ENCODE data around the gene ZNF814.
"Not testable (repeated sequence)": the region's sequence is repeated elsewhere in the genome, so short reads cannot be mapped to it uniquely, and the experiment has no call there.

ZNF814 gene

DNA sequence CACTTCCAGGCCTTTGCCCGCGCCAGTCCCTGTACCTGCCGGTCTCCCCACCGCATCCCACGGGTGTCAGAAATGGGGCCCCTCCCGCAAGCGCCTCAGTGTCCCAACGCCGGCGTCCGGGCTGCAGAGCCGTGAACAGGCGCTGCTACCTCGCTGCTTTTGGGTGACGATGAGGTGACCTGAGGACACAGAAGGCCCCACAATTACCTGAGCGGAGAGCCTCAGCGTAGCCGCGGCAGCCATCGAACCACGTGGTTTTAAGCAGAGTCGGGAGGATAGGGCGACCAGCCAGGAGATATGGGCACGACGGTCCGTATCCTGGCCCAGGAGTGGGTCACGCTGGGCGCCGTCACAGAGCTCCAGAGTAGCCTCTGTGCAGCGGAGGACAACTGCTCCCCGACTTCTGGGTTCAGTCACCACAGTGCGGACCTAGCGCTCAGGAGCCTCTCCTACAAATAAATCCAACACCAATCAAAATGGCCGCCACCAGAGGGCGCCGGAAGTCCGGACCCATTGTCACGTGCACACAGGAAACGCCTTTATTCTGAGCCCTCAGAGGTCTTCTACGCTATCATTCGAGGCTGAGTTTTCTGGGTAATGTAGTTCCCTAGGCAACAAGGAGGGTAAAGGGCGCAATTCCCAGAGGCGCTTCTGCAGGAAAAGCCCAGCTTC, at the start of gene ZNF814:
TSS of gene ZNF814 (minus strand) at position 478 of the 672 bp plus-strand sequence. CDS start at position 243, 235 bp downstream.
- peak; percentile 84 for DNase-seq

DNA sequence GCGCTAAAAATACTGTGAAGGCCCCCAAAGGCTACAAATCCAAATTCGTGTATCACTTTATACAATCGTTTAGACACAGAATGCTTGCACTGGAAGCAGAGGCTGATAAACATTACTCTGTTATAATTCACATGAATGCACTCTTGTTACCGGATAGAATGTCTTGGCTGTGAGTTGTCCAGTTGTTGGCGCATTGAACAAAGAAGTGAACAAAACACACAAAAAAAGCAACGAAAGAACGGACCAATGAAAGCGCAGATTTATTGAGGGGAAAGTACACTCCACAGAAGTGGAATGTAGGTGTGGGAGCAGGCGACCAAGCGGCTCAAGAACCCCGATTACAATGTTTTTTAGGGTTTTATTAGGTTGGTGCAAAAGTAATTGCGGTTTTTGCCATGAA, 46.9 kb upstream of the ZNF814 start:
- DNase-seq, result no peak

DNA sequence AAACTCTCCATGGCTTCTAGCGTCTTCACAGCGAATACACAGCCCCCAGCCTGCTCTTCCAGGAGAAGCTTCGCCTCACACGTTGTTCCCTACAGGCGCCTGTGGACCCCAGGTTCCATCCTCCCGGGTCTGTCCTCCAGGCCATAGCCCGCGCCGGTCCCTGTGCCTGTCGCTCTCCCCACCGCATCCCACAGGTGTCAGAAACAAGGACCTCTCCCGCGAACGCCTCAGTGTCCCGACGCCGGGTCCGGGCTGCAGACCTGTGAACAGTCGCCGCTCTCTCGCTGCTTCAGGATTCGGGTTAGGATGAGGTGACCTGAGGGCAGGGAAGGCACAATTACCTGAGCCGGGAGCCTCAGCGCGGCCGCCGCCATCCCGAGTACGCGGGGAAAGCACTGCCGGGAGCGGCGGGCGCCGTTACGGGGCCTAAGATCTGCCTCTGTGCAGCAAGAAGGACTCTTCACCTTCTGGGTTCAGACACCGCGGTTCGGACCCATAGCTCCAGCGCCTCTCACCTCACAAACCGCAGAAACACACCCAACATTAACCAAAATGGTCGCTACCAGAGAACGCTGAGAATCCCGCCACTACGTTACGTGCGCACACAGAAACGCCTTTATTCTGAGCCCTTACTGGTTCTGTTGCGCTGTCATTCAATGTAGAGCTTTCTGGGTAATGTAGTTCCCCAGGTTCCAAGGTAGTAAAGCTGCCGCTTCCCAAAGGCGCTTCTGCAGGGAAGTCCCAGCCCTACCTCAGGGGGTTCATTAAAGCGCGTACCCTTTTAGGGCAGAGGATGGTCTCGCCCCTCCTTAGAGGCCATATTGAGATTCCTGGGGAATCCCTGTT, 46.2 kb upstream of the ZNF814 start, which contains the start of gene ZNF418:
TSS of gene ZNF418 (minus strand) at position 583 of the 846 bp plus-strand sequence. CDS start 1,580 bp downstream, outside the sequence.
- peak; percentile 59 for DNase-seq

DNA sequence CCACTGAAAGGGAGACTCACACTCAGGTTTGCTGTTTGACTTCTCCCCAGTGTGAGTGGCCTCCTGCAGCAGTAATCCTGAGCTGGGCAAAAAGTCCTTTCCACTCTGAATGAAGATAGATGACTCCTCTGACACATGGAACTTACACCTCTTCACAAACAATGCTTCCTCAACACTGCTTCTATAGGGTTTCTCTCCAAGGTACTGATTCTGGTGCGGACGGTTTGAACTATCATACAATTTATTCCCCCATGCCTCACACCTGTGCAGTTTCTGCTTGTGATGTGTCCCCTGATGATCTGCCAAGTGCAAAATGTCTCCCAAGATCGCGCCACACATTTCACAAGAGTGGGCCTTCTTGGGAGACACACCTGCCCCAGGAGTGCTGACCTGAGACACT, 38.8 kb upstream of the ZNF814 start:
- no peak for DNase-seq

DNA sequence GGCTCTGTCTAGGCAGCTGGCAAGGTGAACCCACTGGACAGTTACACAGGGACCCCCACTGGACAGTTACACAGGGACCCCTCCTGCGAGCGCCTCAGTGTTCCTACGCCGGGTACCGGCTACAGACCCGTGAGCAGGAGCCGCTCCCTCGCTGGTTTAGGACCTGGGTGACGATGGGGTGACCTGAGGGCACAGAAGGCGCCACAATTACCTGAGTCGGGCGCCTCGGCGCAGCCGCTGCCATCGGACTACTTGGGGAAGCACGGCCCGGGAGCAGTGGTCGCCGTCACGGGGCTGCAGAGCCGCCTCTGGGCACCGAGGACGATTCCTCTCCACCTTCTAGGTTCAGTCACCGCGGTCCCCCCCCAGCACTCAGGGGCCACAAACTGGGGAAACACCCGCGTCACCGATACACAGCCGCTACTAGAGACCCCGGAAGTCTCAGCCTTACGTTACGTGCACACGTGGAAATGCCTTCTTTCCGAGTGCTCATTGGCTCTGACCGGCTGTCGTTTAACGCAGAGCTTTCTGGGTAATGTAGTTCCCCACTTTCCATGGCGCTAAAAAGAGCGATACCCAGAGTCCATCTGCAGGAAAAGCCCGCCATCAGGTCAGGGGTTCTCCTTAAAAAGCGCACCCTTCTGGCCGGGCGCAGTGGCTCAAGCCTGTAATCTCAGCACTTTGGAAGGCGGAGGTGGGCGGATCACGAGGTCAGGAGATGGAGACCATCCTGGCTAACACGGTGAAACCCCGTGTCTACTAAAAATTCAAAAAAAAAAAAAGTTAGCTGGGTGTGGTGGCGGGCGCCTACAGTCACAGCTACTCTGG, 27.5 kb upstream of the ZNF814 start, which contains the start of gene ZNF417:
TSS of gene ZNF417 (minus strand) at position 425 of the 828 bp plus-strand sequence. CDS start at position 244, 181 bp downstream.
- peak; percentile 77 for DNase-seq

DNA sequence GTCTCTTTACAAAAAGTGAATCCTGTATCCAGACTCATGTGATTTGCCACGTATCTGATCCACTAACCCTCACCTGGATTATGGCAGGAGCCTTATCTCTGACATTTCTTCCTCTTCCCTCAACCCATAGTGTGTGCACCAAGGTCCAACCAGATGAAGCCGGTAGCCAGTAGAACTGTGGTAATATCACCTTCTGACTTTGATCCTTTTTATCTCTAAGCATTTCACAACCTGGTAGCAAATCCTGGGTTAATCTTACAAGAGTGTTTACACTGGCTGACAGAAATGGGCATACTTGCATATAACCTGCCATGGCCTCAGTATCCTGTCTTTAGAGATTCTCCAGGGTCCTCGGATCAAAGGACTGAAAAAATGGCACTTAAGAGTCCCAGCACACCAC, 25.7 kb upstream of the ZNF814 start:
- DNase-seq, result no peak

DNA sequence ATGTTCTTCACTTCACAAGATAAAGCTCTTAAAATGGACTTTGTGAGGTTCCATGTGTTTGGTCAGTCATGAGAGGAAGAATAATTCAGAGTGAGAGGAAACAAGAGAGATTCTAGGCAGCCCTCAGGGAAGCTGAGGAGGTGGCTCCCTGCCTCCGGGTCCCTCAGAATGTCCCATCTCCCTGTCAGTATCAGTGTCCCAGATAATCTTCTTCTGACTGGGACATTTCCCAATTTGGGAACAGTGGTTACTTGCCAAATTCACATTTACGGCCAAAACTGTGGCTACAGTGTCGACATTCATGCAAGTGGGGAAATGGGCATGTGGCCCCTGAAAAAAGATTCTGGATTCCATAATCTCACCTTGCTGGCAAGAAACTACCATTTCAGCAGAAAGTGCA, 18.6 kb upstream of the ZNF814 start:
- DNase-seq, result no peak

DNA sequence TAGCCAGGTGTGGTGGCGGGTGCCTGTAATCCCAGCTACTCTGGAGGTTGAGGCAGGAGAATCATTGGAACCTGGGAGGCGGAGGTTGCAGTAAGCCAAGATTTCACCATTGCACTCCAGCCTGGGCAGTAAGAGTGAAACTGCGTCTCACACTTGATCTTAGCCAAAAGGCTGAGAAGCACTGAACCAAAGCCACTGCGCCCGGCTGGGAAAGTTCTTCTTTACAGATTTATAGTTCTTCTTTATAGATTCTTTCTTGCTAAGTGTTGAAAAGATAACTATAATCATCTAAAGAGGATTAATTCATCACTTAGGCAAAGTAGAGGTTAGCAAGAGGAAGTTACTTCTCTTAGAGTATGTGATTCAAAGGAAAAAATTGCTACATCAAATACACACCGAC, 16.4 kb upstream of the ZNF814 start:
- DNase-seq, result no peak

DNA sequence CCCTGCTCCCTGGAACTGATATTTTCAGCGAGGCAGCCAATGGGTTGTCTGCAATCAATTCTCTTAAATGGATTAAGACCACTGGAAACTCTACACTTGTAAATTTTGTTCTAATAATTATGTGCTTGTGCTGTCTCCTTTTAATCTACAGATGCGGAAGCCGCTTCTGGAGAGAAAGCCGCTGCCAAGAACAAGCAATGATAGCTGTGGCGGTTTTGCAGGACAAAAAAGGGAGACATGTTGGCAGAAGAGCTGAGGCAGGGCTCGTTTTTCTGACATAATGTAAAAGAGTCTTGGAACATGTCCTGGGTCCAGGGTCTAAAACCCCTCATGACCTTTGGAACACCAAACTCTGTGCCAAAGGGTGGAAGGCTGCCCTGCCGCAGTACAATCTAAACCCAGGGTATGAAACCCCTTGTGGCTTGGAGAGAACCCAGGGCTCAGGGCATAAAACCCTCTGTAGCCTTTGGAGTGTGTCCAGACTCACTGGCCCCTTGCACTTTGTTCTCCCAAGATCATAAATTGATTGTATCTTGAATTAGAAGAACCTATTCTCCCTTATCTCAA, 14.9 kb upstream of the ZNF814 start:
- no peak for DNase-seq

DNA sequence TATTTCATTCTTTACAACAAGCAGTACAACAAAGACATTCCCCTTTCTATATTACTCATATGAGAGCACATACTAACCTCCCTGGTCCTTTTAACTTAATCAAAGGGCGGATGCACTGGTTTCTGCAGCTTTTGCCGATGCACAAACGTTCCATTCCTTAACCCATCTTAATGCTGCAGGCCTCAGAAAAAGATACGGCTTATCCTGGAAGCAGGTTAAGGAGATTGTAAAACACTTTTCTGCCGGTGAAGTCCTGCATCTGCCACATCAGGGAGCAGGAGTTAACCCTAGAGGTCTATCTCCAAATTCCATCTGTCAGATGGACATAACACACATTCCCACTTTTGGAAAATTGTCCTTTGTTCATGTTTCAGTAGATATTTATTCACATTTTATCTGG, 11.5 kb upstream of the ZNF814 start:
- DNase-seq, result no peak

DNA sequence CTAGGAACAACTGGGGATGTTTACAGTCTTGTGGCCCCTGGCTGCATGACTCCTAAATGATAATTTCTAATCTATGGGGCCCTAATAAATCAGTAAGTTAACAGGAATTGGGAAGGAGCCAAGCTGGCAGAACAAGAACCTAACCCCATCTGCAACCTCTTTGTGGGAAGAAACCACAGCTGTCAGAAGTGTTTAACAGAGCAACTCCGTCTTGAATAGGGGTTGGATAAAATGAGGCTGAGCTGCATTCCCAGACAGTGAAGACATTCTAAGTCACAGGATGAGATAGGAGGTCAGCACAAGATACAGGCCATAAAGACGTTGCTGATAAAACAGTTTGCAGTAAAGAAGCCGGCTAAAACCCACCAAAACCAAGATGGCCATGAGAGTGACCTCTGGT, 1.9 kb upstream of the ZNF814 start:
- not testable (repeated sequence) for DNase-seq

DNA sequence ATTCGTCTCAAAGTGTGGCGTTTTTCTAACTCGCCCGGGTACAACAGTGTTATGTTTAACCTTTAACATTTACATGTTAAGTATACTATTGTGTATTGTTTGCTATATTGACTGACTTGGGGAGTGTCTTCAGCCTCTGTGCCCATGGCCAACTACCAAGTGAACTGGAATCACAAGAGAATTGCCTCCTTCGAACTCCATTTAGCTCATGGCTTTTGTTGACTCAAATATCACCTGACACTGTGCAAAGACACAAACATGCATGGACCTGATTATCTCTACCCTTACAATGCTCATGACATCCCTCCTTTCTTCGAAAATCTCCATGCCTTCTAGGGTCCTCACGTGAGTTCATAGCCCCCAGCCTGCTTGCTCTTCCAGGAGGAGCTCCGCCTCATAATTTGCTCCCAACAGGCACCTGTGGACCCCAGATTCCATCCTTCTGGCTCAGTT, 704 bp downstream of the ZNF814 start:
- DNase-seq, result no peak

DNA sequence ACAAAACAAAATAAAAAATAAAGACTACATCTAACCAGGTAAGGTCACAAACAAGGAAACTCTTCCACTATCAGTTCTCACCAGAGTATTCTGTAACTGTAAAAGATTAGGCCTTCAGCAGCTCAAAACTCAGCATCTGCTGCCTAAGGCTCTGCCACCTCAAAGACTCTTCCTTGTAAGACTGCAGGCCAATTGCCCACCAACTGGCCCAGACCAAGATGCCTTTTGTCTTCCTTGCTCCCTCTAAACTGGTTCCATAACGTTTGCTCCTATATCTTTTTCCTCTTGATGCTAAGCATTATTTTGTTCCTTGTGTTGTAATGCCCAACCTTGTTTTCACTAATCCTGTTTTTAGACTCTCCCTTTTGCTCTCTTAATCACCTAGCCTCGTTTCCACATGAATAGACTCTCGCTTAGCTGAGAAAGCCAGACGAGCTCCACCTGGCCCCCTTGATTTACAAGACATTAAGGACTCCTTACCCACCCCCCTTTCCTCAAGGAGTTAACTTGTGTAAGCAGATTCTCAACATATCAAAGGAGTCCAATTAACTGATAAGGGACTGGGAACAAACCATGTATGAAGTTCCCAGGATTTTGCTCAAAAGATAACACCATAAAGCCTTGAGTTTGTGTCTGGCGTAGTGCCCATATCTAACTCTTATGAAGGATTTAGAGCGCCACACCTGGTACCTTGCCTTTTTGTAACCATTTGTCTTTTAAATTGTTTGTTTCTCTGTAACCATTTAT, 1.5 kb downstream of the ZNF814 start:
- no peak for DNase-seq

DNA sequence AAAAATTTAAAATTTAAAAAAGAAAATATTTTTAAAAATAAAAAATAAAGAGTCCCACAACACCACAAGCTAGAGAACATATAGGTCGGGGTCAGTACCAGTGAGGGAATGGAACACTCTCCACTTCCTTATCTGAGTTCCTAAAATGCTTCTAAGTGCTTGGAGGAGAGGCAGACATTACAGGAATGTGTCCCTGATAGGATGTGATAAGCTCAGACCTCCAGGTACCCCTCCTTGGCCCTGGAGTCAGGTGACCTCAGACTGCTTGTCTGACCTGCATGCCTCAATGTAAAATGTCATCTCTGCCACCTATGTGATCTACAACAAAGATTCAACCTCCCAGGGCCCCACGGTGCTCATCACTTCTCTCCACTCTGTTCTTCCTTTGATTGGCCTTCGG, 2.8 kb downstream of the ZNF814 start:
- DNase-seq, result no peak

DNA sequence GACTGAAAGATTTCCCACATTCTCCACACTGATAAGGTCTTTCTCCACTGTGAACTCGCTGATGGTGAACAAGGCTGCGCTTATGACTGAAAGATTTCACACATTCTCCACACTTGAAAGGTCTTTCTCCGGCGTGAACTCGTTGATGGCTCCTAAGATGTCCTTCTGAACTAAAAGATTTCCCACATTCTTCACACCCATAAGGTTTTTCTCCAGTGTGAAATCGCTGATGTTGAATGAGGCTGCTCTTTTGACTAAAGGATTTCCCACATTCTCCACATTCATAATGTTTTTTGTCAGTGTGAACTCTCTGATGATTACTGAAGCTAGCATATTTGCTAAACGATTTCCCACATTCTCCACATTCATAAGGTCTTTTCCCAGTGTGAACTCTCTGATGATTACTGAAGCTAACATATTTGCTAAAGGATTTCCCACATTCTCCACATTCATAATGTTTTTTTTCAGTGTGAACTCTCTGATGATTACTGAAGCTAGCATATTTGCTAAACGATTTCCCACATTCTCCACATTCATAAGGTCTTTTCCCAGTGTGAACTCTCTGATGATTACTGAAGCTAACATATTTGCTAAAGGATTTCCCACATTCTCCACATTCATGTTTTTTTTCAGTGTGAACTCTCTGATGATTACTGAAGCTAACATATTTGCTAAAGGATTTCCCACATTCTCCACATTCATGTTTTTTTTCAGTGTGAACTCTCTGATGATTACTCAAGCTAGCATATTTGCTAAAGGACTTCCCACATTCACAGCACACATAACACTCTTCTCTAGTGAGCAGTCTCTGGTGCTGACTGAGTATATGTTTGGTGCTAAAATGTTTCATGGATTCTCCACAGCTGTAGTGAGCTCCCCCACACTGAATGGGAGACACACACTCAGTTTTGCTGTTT, 14.7 kb downstream of the ZNF814 start:
- not testable (repeated sequence) for DNase-seq

DNA sequence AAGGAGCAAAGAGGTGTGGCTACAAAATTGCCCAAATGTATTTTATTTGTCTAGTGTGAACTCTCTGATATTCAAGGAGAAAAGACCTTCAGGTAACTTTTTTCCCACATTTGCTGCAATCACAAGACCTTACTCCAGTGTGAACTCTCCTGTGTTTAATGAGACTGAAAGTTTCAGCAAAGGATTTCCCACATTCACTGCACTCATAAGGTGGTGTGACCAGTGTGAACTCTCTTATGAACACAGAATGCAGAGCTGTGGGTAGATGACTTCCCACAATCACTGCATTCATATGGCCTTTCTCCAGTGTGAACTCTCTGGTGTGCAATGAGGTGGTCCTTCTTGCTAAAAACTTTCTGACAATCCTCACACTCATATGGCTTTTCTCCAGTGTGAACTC, 16.4 kb downstream of the ZNF814 start:
- DNase-seq, result no peak

DNA sequence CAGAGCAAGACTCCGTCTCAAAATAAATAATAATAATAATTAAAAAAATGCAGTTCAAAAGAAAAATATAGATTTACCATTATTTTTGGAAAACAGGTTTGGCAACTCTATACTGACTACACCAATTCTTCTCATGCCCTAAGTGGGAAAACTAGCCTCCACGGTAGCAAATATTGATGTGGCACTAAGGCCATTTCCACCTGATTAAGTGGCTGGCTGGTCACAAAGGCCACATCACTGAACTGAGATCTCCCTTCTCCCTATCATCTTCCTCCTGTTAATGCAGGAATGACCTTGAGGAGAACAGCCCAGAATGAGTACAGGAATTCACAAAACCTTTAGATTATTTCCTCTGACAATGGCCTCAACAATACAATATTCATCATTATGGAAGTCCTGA, 18.6 kb downstream of the ZNF814 start:
- DNase-seq, result no peak

DNA sequence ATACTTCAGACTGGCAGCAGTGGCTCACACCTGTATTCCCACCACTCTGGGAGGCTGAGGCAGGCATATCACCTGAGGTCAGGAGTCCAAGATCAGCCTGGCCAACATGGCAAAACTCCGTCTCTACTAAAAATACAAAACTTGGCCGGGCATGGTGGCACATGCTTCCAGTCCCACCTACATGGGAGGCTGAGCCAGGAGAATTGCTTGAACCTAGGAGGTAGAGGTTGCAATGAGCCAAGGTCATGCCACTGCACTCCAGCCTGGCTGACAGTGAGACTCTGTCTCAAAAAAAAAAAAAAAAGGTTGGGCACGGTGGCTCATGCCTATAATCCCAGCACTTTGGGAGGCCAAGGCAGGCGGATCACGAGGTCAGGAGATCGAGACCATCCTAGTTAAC, 19.2 kb downstream of the ZNF814 start:
- DNase-seq, result not testable (repeated sequence)

DNA sequence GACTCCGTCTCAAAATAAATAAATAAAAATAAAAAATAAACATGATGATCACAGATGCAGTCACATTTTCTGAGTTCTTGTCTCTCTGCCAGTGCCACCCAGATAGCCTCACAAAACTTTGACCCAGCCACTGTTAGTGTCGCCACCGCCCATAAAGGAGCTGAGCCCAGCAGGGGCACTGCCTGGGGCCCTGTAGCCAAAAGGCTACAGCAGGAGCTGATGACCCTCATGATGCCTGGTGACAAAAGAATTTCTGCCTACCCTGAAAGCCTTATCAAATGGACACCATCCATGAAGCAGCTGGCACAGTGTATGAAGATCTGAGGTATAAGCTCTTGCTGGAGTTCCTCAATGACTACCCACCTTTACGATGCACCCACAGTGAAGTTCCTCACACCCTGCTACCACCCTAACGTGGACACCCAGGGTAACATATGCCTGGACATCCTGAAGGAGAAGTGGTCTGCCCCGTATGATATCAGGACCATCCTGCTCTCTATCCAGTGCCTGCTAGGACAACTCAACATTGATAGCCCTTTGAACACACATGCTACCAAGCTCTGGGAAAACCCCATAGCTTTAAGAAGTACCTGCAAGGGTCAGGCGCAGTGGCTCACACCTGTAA, 20.9 kb downstream of the ZNF814 start:
- no peak for DNase-seq

DNA sequence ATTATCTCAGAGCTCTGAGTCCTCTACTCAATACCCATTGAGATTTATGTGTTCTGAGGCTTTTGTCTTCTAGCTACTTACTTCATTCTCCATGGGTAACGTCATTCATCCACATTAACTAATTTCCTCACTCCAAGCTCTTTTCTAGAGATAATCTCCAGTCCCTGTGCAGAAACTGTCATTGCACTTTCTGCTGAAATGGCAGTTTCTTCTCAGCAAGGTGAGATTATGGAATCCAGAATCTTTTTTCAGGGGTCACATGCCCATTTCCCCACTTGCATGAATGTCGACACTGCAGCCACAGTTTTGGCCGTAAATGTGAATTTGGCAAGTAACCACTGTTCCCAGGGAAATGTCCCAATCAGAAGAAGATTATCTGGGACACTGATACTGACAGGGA, 26.5 kb downstream of the ZNF814 start:
- not testable (repeated sequence) for DNase-seq
